MM.1S (cell line): ENCODE data around the gene SYNGR1.

Source experiments
- DNase-seq: peaks from one replicate; pipeline ENCODE4 v3.0.0-alpha.2; 2015
- H2AFZ ChIP-seq: fragments of 300-600 bp; sonication (generic); 2 replicates; pipeline ENCODE4 v1.6.0; 2016; ENCODE audit warnings: antibody characterized with exemption, low read length
- H3F3A ChIP-seq: fragments of 300-600 bp; sonication (generic); 2 replicates; pipeline ENCODE4 v1.6.1; 2016; ENCODE audit warnings: mild to moderate bottlenecking, antibody characterized with exemption, low read length, moderate library complexity, mixed read lengths; ENCODE audit not compliant: insufficient read depth
- H3K27ac ChIP-seq: fragments of 300-600 bp; sonication (generic); 2 replicates; pipeline ENCODE4 v1.5.1; 2016; ENCODE audit warnings: mild to moderate bottlenecking, low read length
- H3K27me3 ChIP-seq: fragments of 300-600 bp; sonication (generic); replicated peaks from 2 replicates; pipeline ENCODE4 v1.6.0; 2016; ENCODE audit warnings: low read length; ENCODE audit not compliant: insufficient read depth
- H3K36me3 ChIP-seq: fragments of 300-600 bp; sonication (generic); replicated peaks from 2 replicates; pipeline ENCODE4 v1.6.1; 2016; ENCODE audit warnings: mild to moderate bottlenecking, low read length, mixed read lengths; ENCODE audit not compliant: insufficient read depth
- H3K4me1 ChIP-seq: fragments of 300-600 bp; sonication (generic); 2 replicates; pipeline ENCODE4 v1.6.1; 2016; ENCODE audit warnings: low read length, mixed read lengths
- H3K4me2 ChIP-seq: fragments of 300-600 bp; sonication (generic); 2 replicates; pipeline ENCODE4 v1.6.0; 2016; ENCODE audit warnings: low read depth, low read length
- H3K4me3 ChIP-seq: fragments of 300-600 bp; sonication (generic); 2 replicates; pipeline ENCODE4 v1.5.1; 2016; ENCODE audit warnings: low read length, mixed read lengths
- H3K79me2 ChIP-seq: fragments of 300-600 bp; sonication (generic); 2 replicates; pipeline ENCODE4 v1.6.1; 2016; ENCODE audit warnings: mixed run types, low read length, mixed read lengths
- H3K9ac ChIP-seq: fragments of 300-600 bp; sonication (generic); 2 replicates; pipeline ENCODE4 v1.6.1; 2016; ENCODE audit warnings: low read length, mixed read lengths
- H3K9me2 ChIP-seq: fragments of 300-600 bp; sonication (generic); replicated peaks from 2 replicates; pipeline ENCODE4 v1.6.1; 2016; ENCODE audit warnings: mild to moderate bottlenecking, low read length, mixed read lengths; ENCODE audit not compliant: insufficient read depth
- H3K9me3 ChIP-seq: fragments of 300-600 bp; sonication (generic); replicated peaks from 2 replicates; pipeline ENCODE4 v1.6.1; 2016; ENCODE audit warnings: mild to moderate bottlenecking, low read length, mixed read lengths; ENCODE audit not compliant: insufficient read depth
- H4K20me1 ChIP-seq: fragments of 300-600 bp; sonication (generic); 2 replicates; pipeline ENCODE4 v1.6.1; 2016; ENCODE audit warnings: mild to moderate bottlenecking, low read length, moderate library complexity, mixed read lengths; ENCODE audit not compliant: insufficient read depth
- CTCF ChIP-seq: fragments of 300-600 bp; sonication (generic); IDR thresholded peaks from 2 replicates; pipeline ENCODE4 v1.5.1; 2016; ENCODE audit warnings: antibody characterized with exemption, low read length, mixed read lengths
- EZH2 ChIP-seq: fragments of 300-600 bp; sonication (generic); optimal IDR thresholded peaks from 2 replicates; pipeline ENCODE3; 2017; ENCODE audit warnings: low read depth, mild to moderate bottlenecking, antibody characterized with exemption, low read length, mixed read lengths
- EZH2phosphoT487 ChIP-seq: fragments of 300-600 bp; sonication (generic); IDR thresholded peaks from 2 replicates; pipeline ENCODE4 v1.6.1; 2018; ENCODE audit warnings: antibody characterized with exemption, low read length

The SYNGR1 gene

GRCh38 chr22:39369186-39369585 lies 19.4 kb downstream of the SYNGR1 start:
- no peaks in the 10 kb centered on the region for H3K9me2 ChIP-seq
- H3K4me3 ChIP-seq: no peak overlapping the region
- 0 out of 2 replicates have a peak, but pooled peaks cover 3% of the 10 kb centered on the region for H3K4me1 ChIP-seq
- no peaks in the 10 kb centered on the region for H3K79me2 ChIP-seq
- no peaks in the 10 kb centered on the region for H3F3A ChIP-seq
- H3K4me2 ChIP-seq: no peak overlapping the region
- H4K20me1 ChIP-seq: no peaks in the 10 kb centered on the region
- no peaks in the 10 kb centered on the region for H3K9me3 ChIP-seq
- H2AFZ ChIP-seq: no peak overlapping the region
- H3K27me3 ChIP-seq: no peaks in the 10 kb centered on the region
- H3K27ac ChIP-seq: no peak overlapping the region
- H3K9ac ChIP-seq: no peak overlapping the region
- DNase-seq: no peak
- no peaks in the 10 kb centered on the region for H3K36me3 ChIP-seq
- TF ChIP-seq CTCF (no peak), EZH2 (no peak), EZH2phosphoT487 (no peak)

GRCh38 chr22:39369586-39369985 lies 19.8 kb downstream of the SYNGR1 start:
- TF ChIP-seq EZH2 (no peak), EZH2phosphoT487 (no peak), CTCF (no peak)
- no peaks in the 10 kb centered on the region for H3K79me2 ChIP-seq
- H3K4me3 ChIP-seq: no peak overlapping the region
- no peaks in the 10 kb centered on the region for H3K36me3 ChIP-seq
- no peak for DNase-seq
- H3F3A ChIP-seq: no peaks in the 10 kb centered on the region
- no peak overlapping the region for H3K4me2 ChIP-seq
- H3K9me2 ChIP-seq: no peaks in the 10 kb centered on the region
- H3K27ac ChIP-seq: no peak overlapping the region
- no peak overlapping the region for H3K9ac ChIP-seq
- no peaks in the 10 kb centered on the region for H3K27me3 ChIP-seq
- H3K9me3 ChIP-seq: no peaks in the 10 kb centered on the region
- H4K20me1 ChIP-seq: no peaks in the 10 kb centered on the region
- no peak overlapping the region for H2AFZ ChIP-seq
- H3K4me1 ChIP-seq: 0 out of 2 replicates have a peak, but pooled peaks cover 3% of the 10 kb centered on the region

- H3K36me3 ChIP-seq: no peaks in the 10 kb centered on the region
- no peak overlapping the region for H3K4me2 ChIP-seq
- TF ChIP-seq EZH2 (no peak), EZH2phosphoT487 (no peak), CTCF (no peak)
- H3K27me3 ChIP-seq: no peaks in the 10 kb centered on the region
- no peaks in the 10 kb centered on the region for H3F3A ChIP-seq
- no peak overlapping the region for H3K4me3 ChIP-seq
- H3K79me2 ChIP-seq: no peaks in the 10 kb centered on the region
- DNase-seq: no peak
- H3K9ac ChIP-seq: no peak overlapping the region
- H2AFZ ChIP-seq: no peak overlapping the region
- no peaks in the 10 kb centered on the region for H3K9me3 ChIP-seq
- H3K4me1 ChIP-seq: no peaks in the 10 kb centered on the region
- no peaks in the 10 kb centered on the region for H3K9me2 ChIP-seq
- H4K20me1 ChIP-seq: no peaks in the 10 kb centered on the region
- no peak overlapping the region for H3K27ac ChIP-seq
Observed at GRCh38 chr22:39371732-39372131, 21.9 kb downstream of the SYNGR1 start.
